HAP-1 (cell line): ENCODE measurements around the gene WSCD1.

Experiments used
- DNase-seq, 2 experiments: peaks; one replicate each; pipeline ENCODE4 v3.0.0-alpha.2; 2016 to 2020; ENCODE audit warnings: low spot score in 2 of 2
- H3K27me3 ChIP-seq: fragments of 250-450 bp; sonication (Bioruptor Pico); 2 replicates; pipeline ENCODE4 v1.5.1; 2020; ENCODE audit warnings: low read depth, mild to moderate bottlenecking, moderate library complexity
- H3K36me3 ChIP-seq: fragments of 250-450 bp; sonication (Bioruptor Pico); replicated peaks from 2 replicates; pipeline ENCODE4 v1.5.1; 2020; ENCODE audit warnings: mild to moderate bottlenecking
- H3K4me1 ChIP-seq: fragments of 250-450 bp; sonication (Bioruptor Pico); 2 replicates; pipeline ENCODE4 v1.5.1; 2020; ENCODE audit warnings: mild to moderate bottlenecking
- H3K4me3 ChIP-seq: fragments of 250-450 bp; sonication (Bioruptor Pico); 2 replicates; pipeline ENCODE4 v1.5.1; 2020; ENCODE audit warnings: mild to moderate bottlenecking, moderate library complexity
- H3K9me3 ChIP-seq: fragments of 250-450 bp; sonication (Bioruptor Pico); 2 replicates; pipeline ENCODE4 v1.5.1; 2020; ENCODE audit warnings: mild to moderate bottlenecking, moderate library complexity
- in situ Hi-C: fragments of 300-500 bp; cut with MboI; formaldehyde crosslinking; loops from 3 replicates; pipeline ENCODE4 v1.14.3; 2020; ENCODE audit warnings: low sequenced_read_pairs, inconsistent platforms, mixed read lengths

Gene WSCD1

DNA sequence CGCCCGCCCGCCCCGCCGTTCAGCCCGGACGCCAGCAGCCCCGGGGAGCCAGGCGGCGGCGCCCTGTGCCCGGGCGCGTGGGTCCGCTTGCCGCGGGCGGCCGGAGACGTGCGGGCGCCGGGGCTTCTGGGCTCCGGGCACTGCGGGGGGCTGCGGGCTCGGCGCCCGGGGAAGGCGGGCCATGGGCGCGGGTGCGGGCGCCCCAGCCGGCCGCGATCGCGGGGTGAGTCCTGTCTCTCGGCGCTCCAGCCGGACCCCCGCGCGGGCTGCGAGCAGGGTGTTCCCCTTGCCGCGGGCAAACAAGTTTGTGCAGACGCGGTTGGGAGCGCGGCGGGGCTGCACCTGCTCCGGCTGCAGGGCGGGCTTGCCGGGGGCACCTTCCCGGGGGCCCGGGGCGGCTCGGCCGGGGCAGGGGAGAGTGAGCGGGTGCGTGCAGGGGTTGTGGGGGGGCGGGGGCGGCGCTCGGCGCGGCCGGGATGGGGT is 292 bp downstream of the WSCD1 start:
- no peaks in the 10 kb centered on the region for H3K9me3 ChIP-seq
- peak overlapping the region; percentile 49 for H3K4me3 ChIP-seq
- peaks cover 7% of the 10 kb centered on the region; the same call in 1 of the 2 replicates for H3K27me3 ChIP-seq
- peak in 1 of 2 experiments; percentile 29 for DNase-seq
- H3K4me1 ChIP-seq = peaks cover 4% of the 10 kb centered on the region; the same call in 1 of the 2 replicates
- in situ Hi-C loops = no loop called here
- H3K36me3 ChIP-seq = no peaks in the 10 kb centered on the region

GRCh38 chr17:6070913-6071511 is 833 bp downstream of the WSCD1 start:
- peaks cover 4% of the 10 kb centered on the region; the same call in 1 of the 2 replicates for H3K4me1 ChIP-seq
- no peaks in the 10 kb centered on the region for H3K36me3 ChIP-seq
- in situ Hi-C loops = no loop called here
- H3K9me3 ChIP-seq = no peaks in the 10 kb centered on the region
- peaks cover 4% of the 10 kb centered on the region; the same call in 1 of the 2 replicates for H3K27me3 ChIP-seq
- H3K4me3 ChIP-seq = peak overlapping the region; percentile 49
- peak; percentile 2 to 61 for DNase-seq

DNA sequence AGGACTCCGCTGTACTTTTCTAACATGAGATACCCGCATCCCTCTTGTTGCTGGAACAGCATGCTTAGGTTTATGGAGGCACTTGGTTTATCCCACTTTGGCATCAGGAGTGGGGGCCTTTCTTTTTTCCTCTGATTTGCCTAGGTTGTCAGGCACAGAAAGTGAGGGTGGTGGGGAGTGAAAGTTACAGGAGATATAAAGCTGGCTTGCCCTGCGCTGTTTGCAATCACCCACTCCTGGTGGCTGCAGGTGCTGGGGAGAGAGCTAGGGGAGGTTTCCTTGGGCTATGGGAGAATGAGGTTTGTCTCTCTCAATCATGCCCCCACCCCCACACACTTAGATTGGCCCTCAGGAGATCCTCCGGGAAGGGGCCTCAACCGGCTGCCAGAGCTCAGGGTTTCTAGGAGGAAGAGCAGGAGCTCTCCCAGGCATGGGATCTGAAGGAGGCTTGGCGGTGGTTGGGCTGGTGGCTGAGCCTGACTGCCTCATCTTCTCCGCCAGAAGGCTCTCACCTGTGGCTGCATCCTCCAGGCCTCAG is 1.4 kb downstream of the WSCD1 start:
- in situ Hi-C loops = no loop called here
- no peaks in the 10 kb centered on the region for H3K36me3 ChIP-seq
- H3K27me3 ChIP-seq = peaks cover 2% of the 10 kb centered on the region; the same call in 1 of the 2 replicates
- H3K9me3 ChIP-seq = no peaks in the 10 kb centered on the region
- peak overlapping the region; percentile 49 for H3K4me3 ChIP-seq
- DNase-seq = no peak
- peaks cover 4% of the 10 kb centered on the region; the same call in 1 of the 2 replicates for H3K4me1 ChIP-seq

- H3K36me3 ChIP-seq = no peaks in the 10 kb centered on the region
- DNase-seq = no peak
Observed at GRCh38 chr17:6072157-6072556, 2.0 kb downstream of the WSCD1 start.

DNA sequence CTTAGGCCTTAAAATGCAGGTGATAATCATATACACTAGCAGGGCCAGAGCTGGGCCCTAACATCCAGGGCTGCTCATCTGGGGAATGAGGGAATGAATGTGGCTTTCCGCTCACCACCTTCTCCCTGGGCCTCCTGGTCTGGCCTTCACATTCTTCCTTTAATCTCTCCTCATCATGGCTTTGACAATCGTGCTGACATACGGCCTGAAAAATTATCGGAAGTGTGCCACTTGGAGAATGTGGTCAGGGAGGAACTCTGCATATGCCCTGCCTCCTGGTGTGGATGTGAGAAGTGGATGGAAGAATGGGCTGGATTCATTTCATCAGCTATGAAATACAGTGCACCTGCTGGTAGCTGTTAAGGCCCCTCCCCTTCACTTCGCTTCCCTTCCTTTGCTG is 2.4 kb downstream of the WSCD1 start:
- no peaks in the 10 kb centered on the region for H3K9me3 ChIP-seq
- peaks cover 4% of the 10 kb centered on the region; the same call in 1 of the 2 replicates for H3K4me1 ChIP-seq
- H3K4me3 ChIP-seq = no peak overlapping the region
- DNase-seq = no peak
- H3K27me3 ChIP-seq = peaks cover 2% of the 10 kb centered on the region; the same call in 1 of the 2 replicates
- H3K36me3 ChIP-seq = no peaks in the 10 kb centered on the region
- in situ Hi-C loops = no loop called here

More at GRCh38 chr17:6072157-6072556, 2.0 kb downstream of the WSCD1 start:
- peaks cover 4% of the 10 kb centered on the region; the same call in 1 of the 2 replicates for H3K4me1 ChIP-seq
- H3K27me3 ChIP-seq = peaks cover 2% of the 10 kb centered on the region; the same call in 1 of the 2 replicates
- in situ Hi-C loops = no loop called here
- no peak overlapping the region for H3K4me3 ChIP-seq
- no peaks in the 10 kb centered on the region for H3K9me3 ChIP-seq

DNA sequence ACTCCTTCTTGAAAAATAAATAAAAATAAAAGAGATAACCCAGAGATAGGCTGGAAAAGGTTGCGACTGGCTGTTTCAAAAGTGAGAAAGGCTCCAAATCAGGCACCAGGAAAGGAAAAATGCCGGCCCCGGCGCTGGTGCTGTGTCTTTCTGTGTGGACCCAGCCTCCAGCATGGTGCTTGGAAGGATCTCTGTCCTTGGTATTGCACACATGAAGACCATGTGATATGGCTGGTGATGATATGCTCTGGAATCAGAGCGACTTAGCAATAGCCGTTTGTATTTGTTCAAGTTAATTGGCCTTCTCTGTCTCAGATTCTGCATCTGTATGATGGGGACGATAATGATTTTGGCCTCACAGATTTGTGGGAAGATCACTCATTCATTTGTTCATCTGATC is 3.4 kb downstream of the WSCD1 start:
- Histone ChIP-seq H3K9me3 (no peaks in the 10 kb centered on the region), H3K36me3 (no peaks in the 10 kb centered on the region), H3K4me1 (peaks cover 4% of the 10 kb centered on the region; the same call in 1 of the 2 replicates), H3K4me3 (no peak overlapping the region), H3K27me3 (no peaks in the 10 kb centered on the region)
- no peak for DNase-seq
- in situ Hi-C loops = no loop called here

DNA sequence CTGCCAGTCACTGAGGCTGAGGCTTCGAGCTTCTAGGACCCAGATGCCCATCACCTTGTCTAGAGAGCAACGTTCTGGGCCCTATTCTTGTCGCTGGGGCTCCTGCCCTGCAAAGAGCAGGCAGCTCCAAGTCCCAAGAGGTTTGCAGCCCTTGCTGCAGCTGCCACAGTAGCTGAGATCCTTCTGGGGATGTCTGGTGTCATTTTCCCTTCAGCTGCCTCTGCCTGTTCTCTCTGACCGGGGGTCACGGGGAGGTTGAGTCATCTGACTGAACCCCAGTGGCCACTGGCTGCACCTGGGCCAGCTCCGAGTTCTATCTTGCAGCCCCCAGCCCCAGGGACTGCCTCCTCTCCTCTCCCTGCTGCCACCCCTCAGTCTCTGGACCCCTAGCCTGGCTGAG is 4.9 kb downstream of the WSCD1 start:
- H3K27me3 ChIP-seq = no peaks in the 10 kb centered on the region
- no peaks in the 10 kb centered on the region for H3K9me3 ChIP-seq
- no peaks in the 10 kb centered on the region for H3K36me3 ChIP-seq
- no peak overlapping the region for H3K4me3 ChIP-seq
- no peak for DNase-seq
- peaks cover 4% of the 10 kb centered on the region; the same call in 1 of the 2 replicates for H3K4me1 ChIP-seq
- in situ Hi-C loops = no loop called here

- no peak overlapping the region for H3K4me3 ChIP-seq
- no peak for DNase-seq
- H3K36me3 ChIP-seq = no peaks in the 10 kb centered on the region
- no peaks in the 10 kb centered on the region for H3K9me3 ChIP-seq
- no peaks in the 10 kb centered on the region for H3K27me3 ChIP-seq
- H3K4me1 ChIP-seq = peaks cover 4% of the 10 kb centered on the region; the same call in 1 of the 2 replicates
- in situ Hi-C loops = no loop called here
Observed at GRCh38 chr17:6075845-6076244, 5.7 kb downstream of the WSCD1 start.

GRCh38 chr17:6077752-6078151 is 7.6 kb downstream of the WSCD1 start:
- H3K9me3 ChIP-seq = no peaks in the 10 kb centered on the region
- no peak overlapping the region for H3K4me3 ChIP-seq
- H3K36me3 ChIP-seq = no peaks in the 10 kb centered on the region
- in situ Hi-C loops = no loop called here
- H3K27me3 ChIP-seq = no peaks in the 10 kb centered on the region
- no peak for DNase-seq
- no peaks in the 10 kb centered on the region for H3K4me1 ChIP-seq

DNA sequence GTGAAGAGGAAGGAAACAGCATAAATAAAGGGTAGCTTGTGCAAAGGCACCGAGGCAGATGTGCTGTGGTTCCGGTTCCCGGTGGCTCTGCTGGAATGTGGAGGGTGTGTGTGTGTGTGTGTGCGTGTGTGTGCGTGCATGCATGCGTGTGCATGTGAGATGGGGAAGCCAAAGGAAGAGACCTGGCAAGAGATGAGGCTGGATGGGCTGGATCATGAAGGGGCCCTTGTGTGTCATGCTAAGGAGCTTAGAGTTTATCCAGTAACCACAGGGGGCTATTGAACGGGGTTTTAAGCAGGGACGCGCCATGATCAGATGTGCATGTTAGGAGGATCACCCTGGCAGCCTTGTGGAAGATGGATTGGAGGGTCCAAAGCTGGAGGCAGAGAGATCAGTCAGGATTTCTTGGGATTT is 8.3 kb downstream of the WSCD1 start:
- Histone ChIP-seq H3K9me3 (no peaks in the 10 kb centered on the region), H3K36me3 (no peaks in the 10 kb centered on the region), H3K4me1 (no peaks in the 10 kb centered on the region), H3K27me3 (no peaks in the 10 kb centered on the region), H3K4me3 (no peak overlapping the region)
- in situ Hi-C loops = no loop called here
- DNase-seq = no peak

GRCh38 chr17:6079155-6079888 is 9.1 kb downstream of the WSCD1 start:
- no peaks in the 10 kb centered on the region for H3K9me3 ChIP-seq
- no peak overlapping the region for H3K4me3 ChIP-seq
- H3K27me3 ChIP-seq = no peaks in the 10 kb centered on the region
- no peaks in the 10 kb centered on the region for H3K36me3 ChIP-seq
- DNase-seq = no peak
- in situ Hi-C loops = no loop called here
- H3K4me1 ChIP-seq = peaks cover 6% of the 10 kb centered on the region

DNA sequence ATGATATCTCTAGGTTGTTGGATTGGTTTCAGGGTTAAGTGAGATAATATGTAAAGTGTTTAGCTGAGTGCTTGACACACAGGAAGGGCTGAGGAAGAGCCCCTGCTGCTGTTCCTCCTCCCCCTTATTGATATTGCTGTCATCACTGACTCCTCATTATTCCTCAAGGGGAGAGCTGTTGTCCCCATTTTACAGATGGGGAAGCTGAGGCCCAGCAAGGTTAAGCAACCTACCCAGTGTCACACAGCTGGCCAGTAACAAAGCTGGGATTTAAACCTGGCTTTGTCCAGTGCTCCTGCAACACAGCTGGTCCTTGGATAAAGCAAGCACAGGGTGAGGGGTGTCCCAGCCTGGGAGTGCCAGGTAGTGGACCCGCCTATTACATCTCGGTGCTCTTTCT is 9.8 kb downstream of the WSCD1 start:
- in situ Hi-C loops = no loop called here
- no peak overlapping the region for H3K4me3 ChIP-seq
- H3K9me3 ChIP-seq = no peaks in the 10 kb centered on the region
- peaks cover 11% of the 10 kb centered on the region for H3K4me1 ChIP-seq
- H3K36me3 ChIP-seq = no peaks in the 10 kb centered on the region
- no peak for DNase-seq
- no peaks in the 10 kb centered on the region for H3K27me3 ChIP-seq

DNA sequence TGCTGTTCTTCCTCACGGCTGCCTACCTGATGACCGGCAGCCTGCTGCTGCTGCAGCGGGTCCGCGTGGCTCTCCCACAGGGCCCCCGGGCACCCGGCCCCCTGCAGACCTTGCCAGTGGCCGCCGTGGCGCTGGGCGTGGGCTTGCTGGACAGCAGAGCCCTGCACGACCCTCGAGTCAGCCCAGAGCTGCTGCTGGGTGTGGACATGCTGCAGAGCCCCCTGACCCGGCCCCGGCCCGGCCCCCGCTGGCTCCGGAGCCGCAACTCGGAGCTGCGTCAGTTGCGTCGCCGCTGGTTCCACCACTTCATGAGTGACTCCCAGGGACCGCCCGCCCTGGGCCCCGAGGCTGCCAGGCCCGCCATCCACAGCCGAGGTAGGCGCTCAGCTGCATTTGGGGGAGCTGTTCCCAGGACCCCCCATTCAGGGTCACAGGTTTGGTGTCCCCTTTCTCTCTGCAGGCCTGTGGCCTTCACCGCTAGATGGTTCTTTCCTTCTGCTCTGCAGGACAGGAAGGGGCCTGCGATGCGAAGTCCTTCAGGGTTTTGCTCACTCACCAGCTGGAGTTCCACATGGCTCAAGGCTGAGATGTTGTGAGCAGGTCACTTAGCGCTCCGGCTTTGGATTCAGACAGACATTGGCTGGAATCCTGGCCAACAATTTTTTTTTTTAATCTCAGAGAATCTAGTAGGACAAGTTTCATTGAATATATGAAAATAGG is 10.7 kb downstream of the WSCD1 start:
- in situ Hi-C loops = no loop called here
- Histone ChIP-seq H3K9me3 (no peaks in the 10 kb centered on the region), H3K4me3 (no peak overlapping the region), H3K4me1 (peaks cover 12% of the 10 kb centered on the region), H3K27me3 (no peaks in the 10 kb centered on the region), H3K36me3 (no peaks in the 10 kb centered on the region)
- DNase-seq = no peak
